Esophagus muscularis mucosa (tissue), 3 donors: ENCODE measurements around the gene DAPK2.
A peak's percentile ranks its signal among the peaks of the same experiment; 100 is the strongest.

Source experiments
- POLR2A ChIP-seq: fragments of 450-650 bp; IDR thresholded peaks from one replicate; pipeline ENCODE4 v1.6.1; 2017; ENCODE audit warnings: antibody characterized with exemption, moderate library complexity, mild to moderate bottlenecking, low read depth
- POLR2AphosphoS5 ChIP-seq, 2 donors: sonication (generic); formaldehyde crosslinking; IDR thresholded peaks; one replicate each; pipeline ENCODE4 v1.6.1; 2017; ENCODE audit warnings: antibody characterized with exemption in 2 of 2
- TF ChIP-seq, protein P1 (sequence below), 3 experiments: fragments of 200-600 bp in 2 of 3; fragments of 450-650 bp in 1 of 3; sonication (generic) in 2 of 3; IDR thresholded peaks; one replicate each; pipeline ENCODE4 v1.5.1; 2017 to 2019; ENCODE audit warnings: antibody characterized with exemption in 3 of 3, mild to moderate bottlenecking in 2 of 3, moderate library complexity in 1 of 3

DNA sequence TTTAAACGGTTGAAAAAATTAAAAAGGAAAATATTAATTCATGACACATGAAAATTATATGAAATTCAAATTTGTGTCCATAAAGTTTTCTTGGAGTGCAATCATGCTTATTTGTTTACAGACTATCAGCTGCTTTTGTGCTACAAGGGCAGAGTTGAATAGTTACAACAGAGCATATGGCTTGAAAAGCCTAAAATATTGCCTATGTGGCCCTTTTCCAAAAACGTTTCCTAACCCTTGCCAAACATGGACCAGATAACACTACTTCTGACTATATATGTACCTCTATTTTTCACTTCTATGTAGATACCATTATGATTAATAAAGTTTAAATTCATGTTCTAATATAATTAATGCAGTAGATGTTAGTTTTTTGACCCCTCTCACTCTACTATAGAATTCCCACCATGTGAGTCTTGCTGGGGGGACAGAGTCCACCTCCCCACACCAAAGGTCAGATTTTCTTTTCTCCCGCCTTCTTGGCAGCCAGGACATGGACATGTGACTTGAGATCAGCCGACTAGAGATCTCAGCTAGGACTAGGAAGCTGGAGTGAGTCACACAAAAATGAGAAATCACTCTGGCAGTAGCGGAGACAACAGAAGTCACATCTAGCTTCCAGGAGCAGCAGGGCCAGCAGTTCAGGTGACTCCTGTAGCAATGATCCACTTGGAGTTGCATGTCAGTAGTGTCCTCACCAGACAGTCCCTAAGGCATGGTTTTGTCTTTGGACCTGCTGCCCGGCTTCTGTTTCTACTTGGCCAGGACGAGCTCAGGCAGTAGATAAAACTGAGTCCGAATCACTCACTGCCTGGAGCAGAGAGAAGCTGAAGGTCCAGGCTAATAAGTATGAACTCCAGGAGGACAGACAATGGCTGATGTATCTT, 24.9 kb upstream of the DAPK2 start:
- TF ChIP-seq, protein P1, sequence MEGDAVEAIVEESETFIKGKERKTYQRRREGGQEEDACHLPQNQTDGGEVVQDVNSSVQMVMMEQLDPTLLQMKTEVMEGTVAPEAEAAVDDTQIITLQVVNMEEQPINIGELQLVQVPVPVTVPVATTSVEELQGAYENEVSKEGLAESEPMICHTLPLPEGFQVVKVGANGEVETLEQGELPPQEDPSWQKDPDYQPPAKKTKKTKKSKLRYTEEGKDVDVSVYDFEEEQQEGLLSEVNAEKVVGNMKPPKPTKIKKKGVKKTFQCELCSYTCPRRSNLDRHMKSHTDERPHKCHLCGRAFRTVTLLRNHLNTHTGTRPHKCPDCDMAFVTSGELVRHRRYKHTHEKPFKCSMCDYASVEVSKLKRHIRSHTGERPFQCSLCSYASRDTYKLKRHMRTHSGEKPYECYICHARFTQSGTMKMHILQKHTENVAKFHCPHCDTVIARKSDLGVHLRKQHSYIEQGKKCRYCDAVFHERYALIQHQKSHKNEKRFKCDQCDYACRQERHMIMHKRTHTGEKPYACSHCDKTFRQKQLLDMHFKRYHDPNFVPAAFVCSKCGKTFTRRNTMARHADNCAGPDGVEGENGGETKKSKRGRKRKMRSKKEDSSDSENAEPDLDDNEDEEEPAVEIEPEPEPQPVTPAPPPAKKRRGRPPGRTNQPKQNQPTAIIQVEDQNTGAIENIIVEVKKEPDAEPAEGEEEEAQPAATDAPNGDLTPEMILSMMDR (IDR thresholded peaks at IDR 0.05): no peak
- TF ChIP-seq POLR2A (no peak), POLR2AphosphoS5 (IDR thresholded peaks at IDR 0.05) (peak; percentile 27 to 79)
